ENCODE results near the gene TFF2. TPM values are rescaled to one million over a fixed set of nuclear protein-coding genes. Genes with fewer than 3 reads are reported as not detected.
A peak's percentile ranks its signal among the peaks of the same experiment; 100 is the strongest.

The TFF2 gene
- total RNA-seq, 4 donors from 2014 or later, result not detected

DNA sequence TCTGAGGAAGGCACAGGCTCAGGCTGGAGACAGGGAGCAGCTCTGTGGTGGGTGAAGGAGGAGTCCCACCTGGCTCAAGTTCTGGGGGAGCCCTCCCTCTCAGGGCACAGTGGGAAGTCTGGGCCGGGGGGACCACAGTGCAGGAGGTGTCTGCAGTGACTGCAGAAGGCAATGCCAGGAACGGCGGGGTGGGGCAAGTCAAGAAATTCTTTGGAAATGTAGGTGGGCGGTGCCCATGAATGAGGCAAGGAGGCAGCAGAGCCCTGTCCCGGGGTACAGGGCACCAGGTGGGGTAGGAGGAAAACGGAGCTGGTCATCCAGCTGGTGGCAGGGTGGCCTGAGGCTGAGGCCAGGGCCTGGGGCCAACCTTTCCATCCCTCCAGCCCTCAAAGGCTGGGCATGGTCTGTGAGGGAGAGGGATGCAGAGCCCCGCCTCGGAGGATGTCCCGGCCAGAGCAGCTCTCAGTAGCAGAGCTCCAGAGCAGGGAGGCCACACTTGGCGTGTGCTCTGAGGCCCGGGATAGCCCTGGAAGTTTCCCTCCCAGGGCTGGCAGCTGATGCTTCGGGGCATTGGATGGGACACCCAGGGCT is 40.3 kb downstream of the TFF2 start:
- TF ChIP-seq EP300 (IDR thresholded peaks at IDR 0.05), result no peak
- H3K4me1 ChIP-seq, result peaks cover 0 to 26% (median 3%) of the 10 kb centered on the region in 4 donors
- no peak overlapping the region for H3K27ac ChIP-seq
- no peak overlapping the region for H3K4me3 ChIP-seq
- no peaks in the 10 kb centered on the region for H3K36me3 ChIP-seq
- H3K9me3 ChIP-seq, result no peaks in the 10 kb centered on the region
- peaks cover 0 to 28% of the 10 kb centered on the region in 2 donors for H3K27me3 ChIP-seq
- 68 to 71% methylated on average over 11 of the region's 12 CpGs for WGBS, 2 donors
- no peak for DNase-seq (ENCODE audit: low spot score in 2 of 2)

DNA sequence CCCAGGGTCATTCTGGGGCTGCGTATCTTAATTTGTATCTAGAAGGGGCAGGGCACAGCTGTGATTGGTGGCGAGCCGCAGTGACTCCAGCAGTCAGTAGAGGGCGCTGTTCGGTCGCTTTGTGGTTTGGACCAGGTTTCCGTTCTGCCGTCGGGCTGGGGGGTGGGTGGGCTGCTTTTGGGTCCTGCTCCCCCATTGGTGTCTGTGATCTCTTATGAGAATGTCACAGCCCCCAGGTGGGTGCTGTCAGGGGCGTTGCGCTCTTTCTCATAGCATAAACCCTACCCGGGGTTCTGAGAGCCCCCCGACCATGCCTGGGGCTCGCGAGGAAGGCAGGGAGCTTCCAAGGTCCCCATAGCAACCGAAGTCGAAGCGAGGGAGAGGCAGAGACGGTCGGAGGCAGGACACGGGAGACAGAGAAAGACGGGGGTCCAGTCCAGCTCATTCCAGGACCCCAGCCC is 41.0 kb downstream of the TFF2 start:
- no peaks in the 10 kb centered on the region for H3K9me3 ChIP-seq
- DNase-seq (ENCODE audit: low spot score in 2 of 2), result peak in 1 of 2 donors; percentile 60
- no peak overlapping the region for H3K27ac ChIP-seq
- no peak for TF ChIP-seq EP300 (IDR thresholded peaks at IDR 0.05)
- TF ChIP-seq, protein P1, sequence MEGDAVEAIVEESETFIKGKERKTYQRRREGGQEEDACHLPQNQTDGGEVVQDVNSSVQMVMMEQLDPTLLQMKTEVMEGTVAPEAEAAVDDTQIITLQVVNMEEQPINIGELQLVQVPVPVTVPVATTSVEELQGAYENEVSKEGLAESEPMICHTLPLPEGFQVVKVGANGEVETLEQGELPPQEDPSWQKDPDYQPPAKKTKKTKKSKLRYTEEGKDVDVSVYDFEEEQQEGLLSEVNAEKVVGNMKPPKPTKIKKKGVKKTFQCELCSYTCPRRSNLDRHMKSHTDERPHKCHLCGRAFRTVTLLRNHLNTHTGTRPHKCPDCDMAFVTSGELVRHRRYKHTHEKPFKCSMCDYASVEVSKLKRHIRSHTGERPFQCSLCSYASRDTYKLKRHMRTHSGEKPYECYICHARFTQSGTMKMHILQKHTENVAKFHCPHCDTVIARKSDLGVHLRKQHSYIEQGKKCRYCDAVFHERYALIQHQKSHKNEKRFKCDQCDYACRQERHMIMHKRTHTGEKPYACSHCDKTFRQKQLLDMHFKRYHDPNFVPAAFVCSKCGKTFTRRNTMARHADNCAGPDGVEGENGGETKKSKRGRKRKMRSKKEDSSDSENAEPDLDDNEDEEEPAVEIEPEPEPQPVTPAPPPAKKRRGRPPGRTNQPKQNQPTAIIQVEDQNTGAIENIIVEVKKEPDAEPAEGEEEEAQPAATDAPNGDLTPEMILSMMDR (IDR thresholded peaks at IDR 0.05), result peak; percentile 57 to 70 (median 69)
- WGBS, 2 donors, result 12 to 43% methylated on average over 5 to 22 of the region's 22 CpGs
- H3K36me3 ChIP-seq, result no peaks in the 10 kb centered on the region
- no peak overlapping the region for H3K4me3 ChIP-seq
- H3K27me3 ChIP-seq, result peaks cover 0 to 28% of the 10 kb centered on the region in 2 donors
- peaks cover 0 to 19% (median 1%) of the 10 kb centered on the region in 4 donors for H3K4me1 ChIP-seq

DNA sequence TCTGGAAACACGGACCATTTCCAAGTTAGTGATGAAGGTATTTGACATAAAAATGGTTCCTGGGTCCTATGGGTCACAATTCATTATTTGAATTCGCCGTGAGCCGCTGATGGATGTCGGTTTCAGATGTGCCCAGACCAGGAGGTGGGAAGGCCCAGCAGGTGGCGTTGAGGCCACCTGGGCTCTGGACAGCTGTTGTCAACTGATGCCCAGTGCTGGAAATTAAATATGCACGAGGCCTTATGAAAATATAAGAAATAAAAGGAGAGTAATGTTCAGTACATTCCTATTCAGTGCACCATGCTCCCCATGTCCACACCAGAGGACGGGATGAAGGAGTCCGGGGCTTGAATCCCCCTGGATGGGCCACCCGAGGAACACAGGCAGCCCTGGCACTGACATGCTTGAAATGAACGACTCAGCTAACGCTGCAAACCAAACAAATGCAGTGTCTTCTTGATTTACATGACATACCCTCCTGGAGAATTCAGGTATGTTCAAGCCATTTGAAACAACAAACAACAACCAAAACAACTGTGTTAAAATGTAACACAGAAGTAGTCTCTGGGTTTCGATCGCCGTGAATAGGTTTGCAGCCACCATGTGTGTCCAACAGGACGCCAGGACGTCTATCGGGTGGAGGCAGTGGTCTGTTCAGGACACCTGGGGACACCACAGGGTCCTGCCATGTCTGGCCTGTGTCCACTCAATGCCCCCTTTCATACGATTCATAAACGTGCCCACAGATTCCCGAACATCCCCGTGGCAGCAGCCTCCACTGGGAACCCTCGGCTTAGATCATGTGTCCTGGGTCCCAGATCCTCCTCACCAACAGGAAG is 41.7 kb downstream of the TFF2 start:
- Histone ChIP-seq H3K9me3 (no peaks in the 10 kb centered on the region), H3K4me3 (no peak overlapping the region), H3K27ac (no peak overlapping the region), H3K4me1 (peaks cover 0 to 14% (median 0%) of the 10 kb centered on the region in 4 donors), H3K27me3 (peaks cover 0 to 28% of the 10 kb centered on the region in 2 donors), H3K36me3 (no peaks in the 10 kb centered on the region)
- no peak for DNase-seq (ENCODE audit: low spot score in 2 of 2)
- WGBS, 2 donors, result 56 to 58% methylated on average over 21 to 23 of the region's 23 CpGs
- TF ChIP-seq EP300 (IDR thresholded peaks at IDR 0.05) (no peak), POLR2A (IDR thresholded peaks at IDR 0.05) (no peak)
- TF ChIP-seq, protein P1 (IDR thresholded peaks at IDR 0.05), result no peak

GRCh38 chr21:42308161-42308913 is 42.5 kb downstream of the TFF2 start:
- Histone ChIP-seq H3K4me3 (no peak overlapping the region), H3K4me1 (peaks cover 0 to 14% (median 0%) of the 10 kb centered on the region in 4 donors), H3K36me3 (no peaks in the 10 kb centered on the region), H3K27me3 (peaks cover 0 to 28% of the 10 kb centered on the region in 2 donors), H3K9me3 (no peaks in the 10 kb centered on the region), H3K27ac (no peak overlapping the region)
- 72 to 79% methylated on average over 13 to 16 of the region's 17 CpGs for WGBS, 2 donors
- TF ChIP-seq POLR2A (IDR thresholded peaks at IDR 0.05) (no peak), EP300 (IDR thresholded peaks at IDR 0.05) (peak in 1 of 2 donors; percentile 41)
- TF ChIP-seq, protein P1 (IDR thresholded peaks at IDR 0.05), result no peak
- no peak for DNase-seq (ENCODE audit: low spot score in 2 of 2)

DNA sequence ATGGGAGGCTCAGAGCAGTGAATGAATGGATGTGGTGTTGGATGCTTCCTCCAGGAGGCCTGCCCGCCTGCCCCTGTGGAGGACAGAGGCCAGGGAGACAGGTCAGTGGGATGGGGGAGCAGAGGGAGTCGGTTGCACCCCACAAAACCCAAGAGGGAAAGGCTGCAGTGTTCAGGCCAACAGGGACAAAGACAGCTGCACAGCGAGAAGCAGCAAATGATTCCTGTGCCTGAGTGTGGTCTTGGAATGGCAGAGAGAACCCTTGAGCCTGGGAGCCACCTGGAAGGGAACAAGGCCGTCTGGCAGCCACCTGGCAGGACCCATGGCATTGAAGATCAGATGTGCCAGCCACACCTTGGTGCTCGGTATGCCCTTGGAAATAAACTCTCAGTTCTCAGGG is 43.7 kb downstream of the TFF2 start:
- peaks cover 0 to 28% of the 10 kb centered on the region in 2 donors for H3K27me3 ChIP-seq
- no peak overlapping the region for H3K27ac ChIP-seq
- no peak for DNase-seq (ENCODE audit: low spot score in 2 of 2)
- peaks cover 0 to 14% (median 0%) of the 10 kb centered on the region in 4 donors for H3K4me1 ChIP-seq
- no peak overlapping the region for H3K4me3 ChIP-seq
- TF ChIP-seq, protein P1 (IDR thresholded peaks at IDR 0.05), result no peak
- TF ChIP-seq POLR2A (IDR thresholded peaks at IDR 0.05) (no peak), EP300 (IDR thresholded peaks at IDR 0.05) (no peak)
- no peaks in the 10 kb centered on the region for H3K36me3 ChIP-seq
- no peaks in the 10 kb centered on the region for H3K9me3 ChIP-seq
- 82 to 85% methylated on average over 5 of the region's 5 CpGs for WGBS, 2 donors
